HL-60 (cell line): ENCODE results near the gene KCNG2.

Experiments used
- DNase-seq, 2 experiments: peaks; one replicate each; pipeline ENCODE4 v3.0.0-alpha.2; 2010 to 2020; ENCODE audit warnings: low read depth in 1 of 2, low spot score in 1 of 2
- H3K27ac ChIP-seq: fragments of 250-450 bp; sonication (Bioruptor Pico); replicated peaks from 2 replicates; pipeline ENCODE4 v1.5.1; 2020; ENCODE audit warnings: mild to moderate bottlenecking, moderate library complexity
- H3K27me3 ChIP-seq: fragments of 250-450 bp; sonication (Bioruptor Pico); 2 replicates; pipeline ENCODE4 v1.5.1; 2021; ENCODE audit warnings: mild to moderate bottlenecking, moderate library complexity; ENCODE audit not compliant: insufficient read depth, poor library complexity, severe bottlenecking
- H3K4me3 ChIP-seq: replicated peaks from 2 replicates; pipeline ENCODE4 v1.5.1; 2011; ENCODE audit warnings: mild to moderate bottlenecking, control low read depth, low read length; ENCODE audit not compliant: insufficient read depth
- CTCF ChIP-seq: IDR thresholded peaks from one replicate; pipeline ENCODE4 v1.5.1; 2011; ENCODE audit warnings: low read length, control low read depth, inconsistent platforms; ENCODE audit not compliant: insufficient read depth
- GABPA ChIP-seq: IDR thresholded peaks from 2 replicates; pipeline ENCODE4 v1.6.1; 2012; ENCODE audit warnings: low read depth
- POLR2AphosphoS5 ChIP-seq: IDR thresholded peaks from 2 replicates; pipeline ENCODE4 v1.6.1; 2012; ENCODE audit warnings: low read depth
- SPI1 ChIP-seq: IDR thresholded peaks from 2 replicates; pipeline ENCODE4 v1.6.1; 2012; ENCODE audit warnings: low read depth, mild to moderate bottlenecking, borderline replicate concordance
- TF ChIP-seq, protein P1 (sequence below): IDR thresholded peaks from 2 replicates; pipeline ENCODE4 v1.6.1; 2012; ENCODE audit warnings: low read depth; ENCODE audit not compliant: insufficient replicate concordance

The KCNG2 gene

GRCh38 chr18:79941473-79942119, 143.9 kb downstream of the KCNG2 start:
- no peak overlapping the region for H3K27ac ChIP-seq
- DNase-seq, result no peak
- no peaks in the 10 kb centered on the region for H3K27me3 ChIP-seq
- H3K4me3 ChIP-seq, result no peak overlapping the region
- TF ChIP-seq, protein P1, sequence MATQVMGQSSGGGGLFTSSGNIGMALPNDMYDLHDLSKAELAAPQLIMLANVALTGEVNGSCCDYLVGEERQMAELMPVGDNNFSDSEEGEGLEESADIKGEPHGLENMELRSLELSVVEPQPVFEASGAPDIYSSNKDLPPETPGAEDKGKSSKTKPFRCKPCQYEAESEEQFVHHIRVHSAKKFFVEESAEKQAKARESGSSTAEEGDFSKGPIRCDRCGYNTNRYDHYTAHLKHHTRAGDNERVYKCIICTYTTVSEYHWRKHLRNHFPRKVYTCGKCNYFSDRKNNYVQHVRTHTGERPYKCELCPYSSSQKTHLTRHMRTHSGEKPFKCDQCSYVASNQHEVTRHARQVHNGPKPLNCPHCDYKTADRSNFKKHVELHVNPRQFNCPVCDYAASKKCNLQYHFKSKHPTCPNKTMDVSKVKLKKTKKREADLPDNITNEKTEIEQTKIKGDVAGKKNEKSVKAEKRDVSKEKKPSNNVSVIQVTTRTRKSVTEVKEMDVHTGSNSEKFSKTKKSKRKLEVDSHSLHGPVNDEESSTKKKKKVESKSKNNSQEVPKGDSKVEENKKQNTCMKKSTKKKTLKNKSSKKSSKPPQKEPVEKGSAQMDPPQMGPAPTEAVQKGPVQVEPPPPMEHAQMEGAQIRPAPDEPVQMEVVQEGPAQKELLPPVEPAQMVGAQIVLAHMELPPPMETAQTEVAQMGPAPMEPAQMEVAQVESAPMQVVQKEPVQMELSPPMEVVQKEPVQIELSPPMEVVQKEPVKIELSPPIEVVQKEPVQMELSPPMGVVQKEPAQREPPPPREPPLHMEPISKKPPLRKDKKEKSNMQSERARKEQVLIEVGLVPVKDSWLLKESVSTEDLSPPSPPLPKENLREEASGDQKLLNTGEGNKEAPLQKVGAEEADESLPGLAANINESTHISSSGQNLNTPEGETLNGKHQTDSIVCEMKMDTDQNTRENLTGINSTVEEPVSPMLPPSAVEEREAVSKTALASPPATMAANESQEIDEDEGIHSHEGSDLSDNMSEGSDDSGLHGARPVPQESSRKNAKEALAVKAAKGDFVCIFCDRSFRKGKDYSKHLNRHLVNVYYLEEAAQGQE, result no peak
- no peak for TF ChIP-seq GABPA
- no peak for TF ChIP-seq CTCF
- TF ChIP-seq SPI1, result no peak
- no peak for TF ChIP-seq POLR2AphosphoS5

- DNase-seq, result no peak
- no peak overlapping the region for H3K4me3 ChIP-seq
- TF ChIP-seq POLR2AphosphoS5 (no peak), SPI1 (no peak), GABPA (no peak)
- TF ChIP-seq, protein P1, result no peak
Observed at GRCh38 chr18:79942211-79942610, 144.5 kb downstream of the KCNG2 start.

DNA sequence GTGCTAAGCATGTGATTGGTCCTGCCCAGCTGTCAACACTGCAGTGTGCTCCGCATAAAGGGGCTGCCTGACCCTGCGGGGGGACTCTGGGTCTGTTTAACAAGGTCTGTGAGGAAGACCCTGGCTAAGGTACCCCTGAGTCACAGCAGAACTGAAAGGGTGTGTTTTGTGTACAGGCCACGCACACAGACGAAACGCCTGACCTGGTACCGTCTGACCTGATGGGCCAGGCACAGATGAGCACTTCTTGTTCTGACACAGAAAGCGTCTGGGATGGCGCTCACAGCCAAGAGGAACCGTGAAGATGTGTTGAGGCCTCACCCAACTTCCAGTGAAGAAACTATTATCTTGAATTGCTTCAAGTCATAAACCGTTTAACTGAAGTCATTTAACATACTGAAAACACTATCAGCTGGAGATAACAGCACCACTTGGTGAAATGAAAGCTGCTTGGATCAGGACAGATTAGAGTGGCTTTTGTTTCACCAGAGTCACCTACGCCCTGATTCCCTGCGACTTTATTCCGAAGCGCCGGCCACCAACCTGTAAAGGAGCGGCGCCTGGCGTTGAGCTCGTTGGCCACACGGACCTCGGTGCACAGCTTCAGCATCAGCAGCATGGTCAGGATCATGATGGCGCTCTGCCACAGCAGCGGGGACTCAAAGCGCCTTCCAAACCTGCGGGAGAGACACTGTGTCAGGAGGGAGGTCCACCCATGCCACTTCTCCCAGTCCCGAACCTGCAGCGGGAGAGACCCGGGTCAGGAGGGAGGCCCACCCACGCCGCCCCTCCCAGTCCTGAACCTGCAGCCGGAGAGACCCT, 145.3 kb downstream of the KCNG2 start:
- H3K4me3 ChIP-seq, result no peak overlapping the region
- H3K27ac ChIP-seq, result no peak overlapping the region; the same call in 1 of the 2 replicates
- DNase-seq, result no peak
- H3K27me3 ChIP-seq, result no peaks in the 10 kb centered on the region
- TF ChIP-seq SPI1, result no peak
- TF ChIP-seq, protein P1, result no peak
- TF ChIP-seq POLR2AphosphoS5, result no peak
- TF ChIP-seq GABPA, result no peak
- no peak for TF ChIP-seq CTCF

More at GRCh38 chr18:79942211-79942610, 144.5 kb downstream of the KCNG2 start:
- H3K27me3 ChIP-seq, result no peaks in the 10 kb centered on the region
- H3K27ac ChIP-seq, result no peak overlapping the region
